Left renal pelvis (tissue), 4 donors: ENCODE data around the gene EIF1AD. TPM values are rescaled to one million over a fixed set of nuclear protein-coding genes. Genes with fewer than 3 reads are reported as not detected.

Experiments used
- DNase-seq, 4 donors: peaks; one replicate each; pipeline ENCODE4 v3.0.0-alpha.2; 2013; ENCODE audit warnings: low read depth in 4 of 4, low spot score in 3 of 4
- polyA plus RNA-seq, 4 donors: library from polyadenylated mRNA; unstranded; fragments of 120-200 nt; gene quantifications; one replicate each; pipeline ENCODE4 v1.2.1, GENCODE V29; 2013; ENCODE audit not compliant: insufficient read length in 4 of 4

EIF1AD gene
- polyA plus RNA-seq, 4 donors: 18.6 to 31.6 (median 27.8) TPM

- no peak for DNase-seq
Measured at GRCh38 chr11:65946655-65947054, 55.3 kb downstream of the EIF1AD start.

Other genes starting within 250 kb of the EIF1AD start
- 1 to 10 TPM; 2.7 to 9.7 (median 6.0) TPM for gene AP5B1, start 221.2 kb downstream of the EIF1AD start, polyA plus RNA-seq
- 10 to 100 TPM in 2 of 4 donors, 1 to 10 TPM in 1, under 1 TPM in 1; 0.23 to 15.9 (median 9.9) TPM for gene OVOL1, start 215.1 kb downstream of the EIF1AD start, polyA plus RNA-seq
- 1 to 10 TPM; 2.0 to 4.1 (median 2.9) TPM for gene SNX32, start 168.2 kb downstream of the EIF1AD start, polyA plus RNA-seq
- gene CFL1, start 144.0 kb downstream of the EIF1AD start, polyA plus RNA-seq: 100 to 1,000 TPM; 672 to 810 (median 730) TPM
- 10 to 100 TPM; 40.5 to 64.2 (median 48.2) TPM for gene MUS81, start 141.7 kb downstream of the EIF1AD start, polyA plus RNA-seq
- 100 to 1,000 TPM; 102 to 212 (median 121) TPM for gene EFEMP2, start 129.4 kb downstream of the EIF1AD start, polyA plus RNA-seq
- 1 to 10 TPM in 2 of 4 donors, under 1 TPM in 2; 0.92 to 1.4 (median 1.1) TPM for gene CTSW, start 122.3 kb downstream of the EIF1AD start, polyA plus RNA-seq
- 10 to 100 TPM; 65.4 to 95.5 (median 90.1) TPM for gene FIBP, start 113.7 kb downstream of the EIF1AD start, polyA plus RNA-seq
- gene CCDC85B, start 111.5 kb downstream of the EIF1AD start, polyA plus RNA-seq: 10 to 100 TPM in 2 of 4 donors, 1 to 10 TPM in 2; 4.8 to 15.0 (median 9.7) TPM
- gene FOSL1, start 101.8 kb downstream of the EIF1AD start, polyA plus RNA-seq: under 1 TPM in 2 of 4 donors, not detected in 2; 0.23 to 0.30 TPM
- 10 to 100 TPM; 36.8 to 50.2 (median 38.8) TPM for gene C11orf68, start 83.1 kb downstream of the EIF1AD start, polyA plus RNA-seq
- 100 to 1,000 TPM in 1 of 4 donors, 10 to 100 TPM in 3; 73.8 to 106 (median 81.9) TPM for gene DRAP1, start 82.7 kb downstream of the EIF1AD start, polyA plus RNA-seq
- gene TSGA10IP, start 56.7 kb downstream of the EIF1AD start, polyA plus RNA-seq: not detected
- 10 to 100 TPM; 41.9 to 57.8 (median 47.7) TPM for gene SART1, start 40.4 kb downstream of the EIF1AD start, polyA plus RNA-seq
- 100 to 1,000 TPM; 256 to 283 (median 266) TPM for gene BANF1, start 346 bp upstream of the EIF1AD start, polyA plus RNA-seq
- gene CST6, start 9.9 kb upstream of the EIF1AD start, polyA plus RNA-seq: not detected
- not detected for gene CATSPER1, start 24.3 kb upstream of the EIF1AD start, polyA plus RNA-seq
- 1 to 10 TPM; 3.5 to 7.1 (median 4.3) TPM for gene GAL3ST3, start 47.0 kb upstream of the EIF1AD start, polyA plus RNA-seq
- 100 to 1,000 TPM; 185 to 261 (median 236) TPM for gene SF3B2, start 50.2 kb upstream of the EIF1AD start, polyA plus RNA-seq
- 10 to 100 TPM; 43.6 to 60.4 (median 49.3) TPM for gene PACS1, start 68.1 kb upstream of the EIF1AD start, polyA plus RNA-seq